Endometrial microvascular endothelial cells (primary cell): ENCODE data around the gene ANKRD13D. TPM values are rescaled to one million over a fixed set of nuclear protein-coding genes. Genes with fewer than 3 reads are reported as not detected.

Source experiments
- in situ Hi-C: cut with HindIII; loops from 2 replicates; pipeline ENCODE4 v1.10.0; 2017; ENCODE audit warnings: low sequenced_read_pairs, low pct_unique_long_range_greater_than_20kb; ENCODE audit errors: inconsistent ontology term
- total RNA-seq: library from RNA; depleted of rRNA; stranded (reverse); fragments of >200 nt; gene quantifications from one replicate; pipeline ENCODE4 v1.2.3, GENCODE V29; 2015; ENCODE audit errors: inconsistent ontology term

ANKRD13D gene
- total RNA-seq, 1 donor from 2014 or later, result 19.7 TPM

DNA sequence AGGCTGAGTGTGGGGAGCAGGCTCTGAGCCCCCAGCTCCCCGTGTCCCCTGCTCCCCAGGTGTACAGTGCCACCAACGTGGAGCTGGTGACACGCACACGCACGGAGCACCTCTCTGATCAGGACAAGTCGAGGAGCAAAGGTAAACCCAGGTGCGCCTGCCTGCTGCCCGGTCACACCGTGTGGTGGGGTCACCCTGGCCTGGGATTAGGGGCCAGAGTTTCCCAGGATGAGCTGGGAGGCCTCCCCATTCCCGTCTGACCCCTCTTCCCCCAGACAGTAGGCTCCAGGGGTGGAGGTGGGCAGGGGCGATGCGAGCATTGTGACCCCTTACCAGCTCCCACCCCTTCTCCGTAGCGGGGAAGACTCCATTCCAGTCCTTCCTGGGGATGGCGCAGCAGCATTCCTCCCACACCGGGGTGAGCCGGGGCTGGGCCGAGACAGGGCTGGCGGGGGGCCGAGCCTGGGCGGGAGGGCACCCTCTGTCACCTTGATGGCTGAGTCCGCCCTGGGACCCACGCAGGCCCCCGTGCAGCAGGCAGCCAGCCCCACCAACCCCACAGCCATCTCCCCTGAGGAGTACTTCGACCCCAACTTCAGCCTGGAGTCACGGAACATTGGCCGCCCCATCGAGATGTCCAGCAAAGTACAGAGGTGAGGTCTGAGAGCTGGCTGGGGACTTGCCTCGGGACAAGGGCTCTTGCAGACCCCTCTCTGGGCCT lies 10.5 kb downstream of the ANKRD13D start:
- in situ Hi-C loops, result no loop called here

DNA sequence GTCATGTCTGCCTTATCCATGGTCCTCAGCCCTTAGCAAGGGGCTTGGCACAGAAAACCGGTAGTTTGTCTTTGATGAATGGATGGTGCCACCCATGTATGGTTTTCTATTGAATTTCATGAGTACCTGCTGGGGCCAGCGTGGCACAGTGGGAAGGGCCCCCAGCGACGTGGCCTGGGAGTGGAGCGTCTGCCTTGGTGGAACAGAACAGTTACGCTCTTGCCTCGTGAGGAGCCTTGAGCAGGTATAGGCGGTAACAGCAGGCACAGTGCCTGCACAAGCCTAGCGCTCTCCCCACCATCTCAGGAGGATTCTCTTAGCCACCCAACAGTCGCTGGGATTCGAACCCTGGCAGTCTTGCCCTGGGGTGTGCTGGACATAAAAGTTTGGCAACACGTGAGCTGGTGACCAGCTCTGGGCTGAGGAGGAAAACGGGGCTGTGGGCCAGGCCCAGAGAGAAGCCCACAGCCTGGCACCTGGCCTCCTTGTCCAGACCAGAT lies 11.2 kb downstream of the ANKRD13D start:
- in situ Hi-C loops, result no loop called here

DNA sequence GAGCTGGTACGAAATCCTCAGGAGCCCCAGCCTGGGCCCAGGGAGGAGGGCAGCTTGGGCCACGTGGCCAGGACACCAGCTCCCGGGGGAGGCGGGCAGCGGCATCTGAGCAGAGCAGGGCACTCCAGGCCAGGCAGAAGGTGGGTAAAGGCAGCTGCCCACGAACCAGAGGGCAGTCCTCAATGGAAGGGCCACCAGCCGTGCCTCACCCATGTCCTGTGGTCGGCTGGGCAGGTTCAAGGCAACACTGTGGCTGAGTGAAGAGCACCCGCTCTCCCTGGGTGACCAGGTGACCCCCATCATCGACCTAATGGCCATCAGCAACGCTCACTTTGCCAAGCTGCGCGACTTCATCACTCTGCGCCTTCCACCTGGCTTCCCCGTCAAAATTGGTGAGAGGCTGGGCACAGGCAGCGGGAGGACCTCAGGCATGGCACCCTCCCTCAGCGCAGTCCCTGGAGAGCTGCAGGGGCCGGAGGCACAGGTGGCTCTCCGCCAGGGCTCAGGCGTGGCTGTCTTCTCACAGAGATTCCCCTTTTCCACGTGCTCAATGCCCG lies 11.7 kb downstream of the ANKRD13D start:
- in situ Hi-C loops, result no loop called here

DNA sequence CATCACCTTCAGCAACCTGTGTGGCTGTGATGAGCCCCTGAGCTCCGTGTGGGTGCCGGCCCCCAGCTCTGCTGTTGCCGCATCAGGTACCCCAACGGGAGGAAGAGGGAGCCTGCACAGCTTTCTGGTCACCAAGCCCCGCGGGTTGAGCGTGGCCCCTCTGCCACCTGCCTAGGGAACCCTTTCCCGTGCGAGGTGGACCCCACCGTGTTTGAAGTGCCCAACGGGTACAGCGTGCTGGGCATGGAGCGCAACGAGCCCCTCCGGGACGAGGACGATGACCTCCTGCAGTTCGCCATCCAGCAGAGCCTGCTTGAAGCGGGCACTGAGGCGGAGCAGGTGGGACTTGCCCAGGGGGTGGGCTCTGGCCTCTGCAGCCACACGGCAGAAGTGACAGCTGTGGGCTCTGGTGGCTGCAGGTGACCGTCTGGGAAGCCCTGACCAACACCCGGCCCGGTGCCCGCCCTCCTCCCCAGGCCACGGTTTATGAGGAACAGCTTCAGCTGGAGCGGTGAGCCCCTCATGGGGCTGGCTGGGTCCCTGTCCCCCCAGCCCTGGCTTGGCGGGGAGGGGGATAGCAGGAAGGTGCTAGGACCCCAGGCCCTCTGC lies 12.3 kb downstream of the ANKRD13D start:
- in situ Hi-C loops, result no loop called here

DNA sequence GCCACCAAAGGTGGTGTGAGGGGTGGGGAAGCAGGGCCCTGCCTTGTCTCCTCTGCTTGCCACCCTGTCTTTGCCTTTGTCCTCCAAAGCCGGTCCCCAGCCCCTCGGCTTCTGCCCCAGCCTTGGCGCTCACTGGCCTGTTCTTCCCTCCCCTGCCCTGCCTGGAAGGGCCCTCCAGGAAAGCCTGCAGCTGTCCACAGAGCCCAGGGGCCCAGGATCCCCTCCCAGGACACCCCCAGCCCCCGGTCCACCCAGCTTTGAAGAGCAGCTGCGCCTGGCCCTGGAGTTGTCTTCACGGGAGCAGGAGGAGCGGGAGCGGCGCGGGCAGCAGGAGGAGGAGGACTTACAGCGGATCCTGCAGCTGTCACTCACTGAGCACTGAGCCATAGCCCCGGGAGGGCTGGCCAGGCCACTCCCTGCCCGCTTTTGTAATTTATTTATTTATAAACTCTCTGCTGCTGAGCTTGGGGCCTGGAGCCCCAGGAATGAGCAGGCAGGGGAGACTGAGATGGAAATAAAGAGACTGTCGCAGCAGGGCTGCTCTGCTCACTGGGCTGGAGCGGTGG lies 12.9 kb downstream of the ANKRD13D start:
- in situ Hi-C loops, result no loop called here

DNA sequence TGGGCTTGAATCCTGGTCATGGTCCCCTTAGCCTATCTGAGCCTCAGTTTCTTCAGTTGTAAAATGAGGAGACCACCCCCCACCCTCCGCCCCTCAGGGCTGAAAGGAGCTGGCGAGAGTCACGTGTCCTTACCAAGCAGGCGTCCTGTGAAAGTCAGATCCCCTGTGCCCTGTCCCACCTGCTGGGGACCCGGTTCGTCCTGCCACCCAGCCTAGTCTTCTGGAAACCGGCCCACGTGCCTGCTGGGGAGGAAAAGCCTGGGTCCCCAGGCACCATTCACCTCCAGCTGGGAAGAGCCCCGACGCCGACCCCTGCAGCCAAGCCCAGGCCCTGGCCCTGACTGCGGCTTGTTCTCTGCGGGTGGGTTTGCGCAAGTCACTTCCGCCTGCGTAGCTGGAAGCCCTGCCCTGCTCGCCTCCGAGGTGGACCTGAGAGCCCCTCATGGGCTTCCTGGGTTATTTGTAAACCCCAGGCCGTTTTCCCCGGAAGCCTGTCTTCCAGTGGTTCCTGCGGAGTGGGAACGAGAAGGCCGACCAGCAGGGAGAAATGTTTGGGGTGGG lies 13.5 kb downstream of the ANKRD13D start:
- in situ Hi-C loops, result no loop called here

DNA sequence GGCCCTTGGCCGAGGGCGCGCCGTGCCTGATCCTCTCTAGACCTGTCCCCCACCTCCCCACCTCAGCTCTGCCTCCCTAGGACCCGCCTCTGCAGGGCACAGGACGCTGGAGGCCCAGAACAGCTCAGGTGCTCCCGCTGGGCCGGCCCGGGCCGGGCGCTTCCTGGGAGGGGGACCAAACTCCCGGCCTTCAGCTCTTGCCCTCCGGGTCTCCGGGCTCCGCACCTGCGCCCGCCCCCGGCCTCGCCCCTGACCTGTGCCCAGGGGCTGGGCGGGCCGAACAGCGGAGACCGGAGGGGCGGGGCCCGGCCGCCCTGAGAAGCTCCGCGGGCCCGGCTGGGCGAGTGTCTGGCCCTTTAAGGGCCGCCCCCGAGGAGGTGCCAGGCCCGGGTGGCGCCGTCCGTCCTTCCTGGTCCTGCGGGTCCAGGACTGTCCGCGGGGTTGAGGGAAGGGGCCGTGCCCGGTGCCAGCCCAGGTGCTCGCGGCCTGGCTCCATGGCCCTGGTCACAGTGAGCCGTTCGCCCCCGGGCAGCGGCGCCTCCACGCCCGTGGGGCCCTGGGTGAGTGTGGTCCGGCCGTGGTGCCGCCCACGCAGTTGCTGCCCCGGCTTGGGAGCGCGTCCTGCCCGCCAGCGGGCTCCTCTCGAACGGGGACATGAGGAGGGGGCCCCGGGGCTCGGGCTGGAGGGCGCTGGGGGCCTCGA lies 14.2 kb downstream of the ANKRD13D start, which contains the start of gene SSH3:
SSH3 (plus strand) TSS at position 399 of the 703 bp plus-strand sequence; CDS start at position 495, 96 bp downstream.
- in situ Hi-C loops, result no loop called here

DNA sequence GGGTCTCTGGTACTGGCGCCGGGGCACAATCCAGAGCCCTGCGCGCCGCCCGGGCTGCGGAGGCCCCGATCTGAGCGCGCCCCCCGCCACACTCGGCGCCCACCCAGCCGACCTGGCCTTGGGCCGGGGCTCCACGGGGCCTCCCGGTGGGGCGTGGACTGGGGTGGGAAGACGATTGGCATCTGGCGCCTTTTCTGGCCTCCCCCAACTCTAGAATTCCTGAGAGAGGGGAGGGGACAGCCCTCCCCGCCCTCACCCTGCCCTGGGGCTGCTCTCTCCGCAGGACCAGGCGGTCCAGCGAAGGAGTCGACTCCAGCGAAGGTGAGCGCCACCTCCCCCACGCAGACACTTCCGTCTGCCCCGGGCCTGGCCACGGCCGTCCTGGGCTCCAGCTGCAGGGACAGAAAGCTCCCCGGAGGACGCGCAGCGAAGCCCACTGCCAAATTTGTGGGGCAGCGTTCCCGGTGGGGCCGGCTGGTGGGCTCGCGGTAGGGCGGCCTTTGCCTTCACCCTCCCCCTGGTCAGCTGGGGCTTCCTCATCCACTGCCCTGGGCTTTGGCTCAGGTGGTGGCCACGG lies 14.8 kb downstream of the ANKRD13D start:
- in situ Hi-C loops, result no loop called here

DNA sequence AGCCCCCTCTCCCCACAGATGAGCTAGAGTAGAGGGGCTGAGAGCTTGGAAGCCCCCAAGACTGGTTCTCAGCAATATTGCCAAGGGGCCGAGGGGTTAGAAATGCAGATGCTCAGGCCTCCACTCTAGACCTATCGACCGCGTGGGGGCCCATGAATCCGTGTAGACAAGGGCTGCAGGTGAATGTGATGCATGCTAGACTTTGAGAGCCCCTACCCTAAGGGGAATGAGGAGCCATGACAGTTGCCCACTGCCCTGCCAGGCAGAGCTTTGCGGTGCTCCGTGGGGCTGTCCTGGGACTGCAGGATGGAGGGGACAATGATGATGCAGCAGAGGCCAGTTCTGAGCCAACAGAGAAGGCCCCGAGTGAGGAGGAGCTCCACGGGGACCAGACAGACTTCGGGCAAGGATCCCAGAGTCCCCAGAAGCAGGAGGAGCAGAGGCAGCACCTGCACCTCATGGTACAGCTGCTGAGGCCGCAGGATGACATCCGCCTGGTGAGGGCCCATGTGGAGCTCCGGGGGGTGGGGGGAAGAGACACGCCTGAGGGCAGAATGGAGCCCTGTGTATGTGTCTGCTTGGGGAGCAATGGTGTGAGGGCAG lies 15.5 kb downstream of the ANKRD13D start:
- in situ Hi-C loops, result no loop called here

DNA sequence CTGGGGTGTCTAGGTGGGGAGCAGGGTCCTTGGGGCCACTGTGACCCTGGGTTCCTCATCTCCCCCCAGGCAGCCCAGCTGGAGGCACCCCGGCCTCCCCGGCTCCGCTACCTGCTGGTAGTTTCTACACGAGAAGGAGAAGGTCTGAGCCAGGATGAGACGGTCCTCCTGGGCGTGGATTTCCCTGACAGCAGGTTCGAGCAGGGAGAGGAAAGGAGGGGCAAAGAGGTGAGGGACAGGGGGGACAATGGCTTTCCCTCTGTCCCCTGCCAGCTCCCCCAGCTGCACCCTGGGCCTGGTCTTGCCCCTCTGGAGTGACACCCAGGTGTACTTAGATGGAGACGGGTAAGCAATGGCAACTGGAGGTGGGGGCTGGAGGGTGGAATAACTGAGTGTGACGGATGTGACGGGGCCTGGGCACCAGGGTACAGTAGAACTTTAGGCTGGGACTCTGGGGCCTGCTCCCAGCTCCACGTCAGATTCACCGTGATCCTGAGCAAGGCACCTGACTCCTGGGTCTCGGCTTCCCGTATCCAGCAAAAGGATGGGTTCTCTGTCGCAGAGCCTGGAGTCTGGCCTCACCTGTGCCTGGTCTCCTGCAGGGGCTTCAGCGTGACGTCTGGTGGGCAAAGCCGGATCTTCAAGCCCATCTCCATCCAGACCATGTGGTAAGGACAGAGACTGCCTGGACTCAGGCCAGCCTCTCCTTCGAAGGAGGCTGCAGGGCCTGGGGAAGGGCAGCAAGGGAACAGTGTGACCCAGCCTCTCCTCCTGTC lies 17.9 kb downstream of the ANKRD13D start:
- in situ Hi-C loops, result no loop called here

DNA sequence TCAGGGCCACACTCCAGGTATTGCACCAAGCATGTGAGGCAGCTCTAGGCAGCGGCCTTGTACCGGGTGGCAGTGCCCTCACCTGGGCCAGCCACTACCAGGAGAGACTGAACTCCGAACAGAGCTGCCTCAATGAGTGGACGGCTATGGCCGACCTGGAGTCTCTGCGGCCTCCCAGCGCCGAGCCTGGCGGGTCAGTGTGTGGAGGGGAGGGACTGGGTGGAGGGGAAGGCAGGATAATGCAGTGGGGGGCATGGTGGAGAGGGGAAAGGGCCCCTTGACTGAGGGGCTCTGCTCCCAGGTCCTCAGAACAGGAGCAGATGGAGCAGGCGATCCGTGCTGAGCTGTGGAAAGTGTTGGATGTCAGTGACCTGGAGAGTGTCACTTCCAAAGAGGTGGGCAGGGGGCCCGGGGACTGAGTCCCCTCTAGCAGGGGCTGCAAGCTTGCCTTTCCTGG lies 18.5 kb downstream of the ANKRD13D start:
- in situ Hi-C loops, result no loop called here

DNA sequence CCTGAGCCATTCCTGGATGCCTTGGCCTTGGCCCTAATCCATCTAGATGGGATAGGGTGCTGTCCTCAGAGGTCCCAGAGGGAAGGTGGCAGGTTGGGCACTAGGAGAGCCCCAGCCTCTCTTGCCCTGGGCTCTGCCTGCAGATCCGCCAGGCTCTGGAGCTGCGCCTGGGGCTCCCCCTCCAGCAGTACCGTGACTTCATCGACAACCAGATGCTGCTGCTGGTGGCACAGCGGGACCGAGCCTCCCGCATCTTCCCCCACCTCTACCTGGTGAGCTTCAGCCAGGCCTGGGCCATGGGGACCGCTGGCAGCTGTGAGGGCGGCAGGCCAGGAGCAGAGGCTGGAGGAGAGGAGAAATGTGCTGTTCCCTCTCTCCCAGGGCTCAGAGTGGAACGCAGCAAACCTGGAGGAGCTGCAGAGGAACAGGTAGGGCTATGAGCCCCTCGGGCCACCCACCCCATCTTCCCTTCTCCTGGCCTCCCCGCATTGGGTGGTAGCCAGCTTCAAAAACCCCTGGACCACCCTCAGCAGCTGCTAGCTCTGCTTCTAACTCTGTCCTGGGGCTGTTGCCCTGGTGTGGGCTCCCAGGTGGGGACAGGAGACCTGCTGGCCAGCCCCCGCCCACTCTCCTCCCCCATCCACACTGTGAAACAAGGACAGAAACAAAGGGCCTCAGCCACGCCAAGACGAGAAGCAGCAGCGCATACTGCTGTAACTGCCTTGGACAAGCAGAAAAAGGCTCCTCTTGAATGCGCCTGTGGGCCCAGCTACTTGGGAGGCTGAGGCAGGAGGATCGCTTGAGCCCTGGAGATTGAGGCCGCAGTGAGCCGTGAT lies 19.1 kb downstream of the ANKRD13D start:
- in situ Hi-C loops, result no loop called here

DNA sequence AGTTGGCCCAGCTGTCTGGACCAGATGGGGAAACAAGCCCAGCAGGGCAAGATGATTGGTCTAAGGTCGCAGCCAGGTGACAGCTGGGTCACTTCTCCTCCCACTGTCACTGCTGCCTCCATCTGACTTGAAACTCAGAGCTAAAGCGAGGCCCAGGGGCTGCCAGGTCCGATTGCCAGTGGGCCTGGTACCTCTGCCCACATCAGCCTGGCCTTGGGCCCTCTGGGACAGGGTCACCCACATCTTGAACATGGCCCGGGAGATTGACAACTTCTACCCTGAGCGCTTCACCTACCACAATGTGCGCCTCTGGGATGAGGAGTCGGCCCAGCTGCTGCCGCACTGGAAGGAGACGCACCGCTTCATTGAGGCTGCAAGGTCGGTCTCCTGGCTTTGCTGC lies 20.1 kb downstream of the ANKRD13D start:
- in situ Hi-C loops, result no loop called here

DNA sequence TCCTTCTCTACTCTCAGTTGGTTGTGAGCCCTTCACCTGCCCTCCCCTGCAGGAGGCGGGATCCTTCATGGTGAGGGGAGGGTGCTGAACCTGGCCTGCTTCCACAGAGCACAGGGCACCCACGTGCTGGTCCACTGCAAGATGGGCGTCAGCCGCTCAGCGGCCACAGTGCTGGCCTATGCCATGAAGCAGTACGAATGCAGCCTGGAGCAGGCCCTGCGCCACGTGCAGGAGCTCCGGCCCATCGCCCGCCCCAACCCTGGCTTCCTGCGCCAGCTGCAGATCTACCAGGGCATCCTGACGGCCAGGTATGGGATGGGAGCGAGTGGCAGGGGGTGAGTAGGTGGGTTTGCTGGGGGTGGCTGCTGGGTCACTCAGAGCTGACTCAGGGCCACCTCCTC lies 20.6 kb downstream of the ANKRD13D start:
- in situ Hi-C loops, result no loop called here

DNA sequence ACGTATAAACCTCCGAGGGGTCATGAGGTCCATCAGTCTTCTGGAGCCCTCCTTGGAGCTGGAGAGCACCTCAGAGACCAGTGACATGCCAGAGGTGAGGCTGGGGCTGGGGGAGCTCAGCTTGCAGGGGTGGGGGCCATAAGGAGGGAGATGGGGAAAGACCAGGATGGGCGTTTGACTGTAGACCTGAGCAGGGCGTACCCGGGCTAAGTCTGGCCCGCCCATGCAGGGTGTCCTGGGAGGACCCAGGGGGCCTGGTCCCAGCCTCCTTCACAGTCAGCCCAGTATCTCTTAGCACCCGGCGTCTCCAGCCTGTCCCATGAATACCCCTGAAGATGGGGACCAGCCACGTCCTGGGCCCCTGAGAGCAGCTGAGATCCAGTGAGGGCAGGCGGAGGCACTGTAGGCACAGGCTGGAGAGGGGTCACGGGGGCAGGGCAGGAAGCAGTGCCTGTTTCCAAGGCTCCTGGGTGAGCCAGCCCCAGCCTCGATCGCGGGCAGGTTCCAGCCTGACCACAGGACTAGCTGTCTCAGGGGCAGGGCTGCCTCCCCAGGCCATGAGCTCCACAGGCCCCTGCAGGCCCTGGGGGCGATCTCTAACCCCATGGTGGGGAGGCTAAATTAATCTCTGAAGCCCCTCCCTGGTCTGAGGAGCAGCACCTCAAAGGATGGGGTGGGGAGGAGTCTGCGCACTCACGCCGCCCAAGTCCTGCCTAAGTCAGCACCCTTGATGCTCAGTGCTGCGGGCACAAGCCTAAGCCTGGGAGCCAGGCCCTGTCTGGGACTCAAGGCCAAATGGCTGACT lies 21.3 kb downstream of the ANKRD13D start:
- in situ Hi-C loops, result no loop called here

DNA sequence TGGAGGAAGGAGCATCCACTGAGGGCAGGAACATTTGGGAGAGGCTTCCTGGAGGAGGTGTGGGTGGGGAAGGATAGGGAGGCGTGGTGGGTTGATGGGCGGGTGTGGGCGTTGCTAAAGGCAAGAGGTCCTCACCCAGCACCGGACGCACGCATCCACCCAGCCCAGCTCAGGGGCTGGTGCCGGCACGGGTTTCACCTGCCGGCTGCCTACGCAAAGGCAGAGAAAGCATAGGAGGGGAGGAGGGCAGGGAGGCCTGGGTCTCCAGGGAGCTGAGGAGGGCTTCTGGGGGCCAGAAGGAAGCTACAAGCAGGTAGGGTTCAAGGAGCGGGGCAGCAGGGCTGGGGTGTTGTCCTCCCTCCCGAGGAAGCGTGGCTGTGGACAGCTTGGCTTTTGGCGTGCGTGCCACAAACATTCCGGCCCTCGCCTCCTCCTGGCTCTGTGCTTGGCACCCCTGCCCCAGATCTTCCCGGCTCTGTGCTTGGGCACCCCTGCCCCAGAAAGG lies 22.0 kb downstream of the ANKRD13D start:
- in situ Hi-C loops, result no loop called here
